GM12878 (cell line): Measurements from ENCODE around the gene PNLIP.

Experiments
- EZH2 ChIP-seq: IDR thresholded peaks from 2 replicates; pipeline ENCODE4 v1.6.1; 2012; ENCODE audit warnings: low read depth, mild to moderate bottlenecking, control low read depth, inconsistent platforms, low read length, borderline replicate concordance; ENCODE audit not compliant: control insufficient read depth
- NR2C1 ChIP-seq: fragments of 450-650 bp; IDR thresholded peaks from 2 replicates; pipeline ENCODE4 v1.6.1; 2017; ENCODE audit warnings: antibody characterized with exemption, mild to moderate bottlenecking, moderate library complexity
- POLR2A ChIP-seq: IDR thresholded peaks from 2 replicates; pipeline ENCODE4 v1.6.1; 2011; ENCODE audit warnings: low read depth, mild to moderate bottlenecking, low read length
- TF ChIP-seq, protein P1 (sequence below): fragments of 450-650 bp; formaldehyde crosslinking; IDR thresholded peaks from 2 replicates; pipeline ENCODE4 v1.5.0; 2022; ENCODE audit warnings: mild to moderate bottlenecking, missing genetic modification characterization

- TF ChIP-seq POLR2A (no peak), NR2C1 (no peak), EZH2 (no peak)
- TF ChIP-seq, protein P1, sequence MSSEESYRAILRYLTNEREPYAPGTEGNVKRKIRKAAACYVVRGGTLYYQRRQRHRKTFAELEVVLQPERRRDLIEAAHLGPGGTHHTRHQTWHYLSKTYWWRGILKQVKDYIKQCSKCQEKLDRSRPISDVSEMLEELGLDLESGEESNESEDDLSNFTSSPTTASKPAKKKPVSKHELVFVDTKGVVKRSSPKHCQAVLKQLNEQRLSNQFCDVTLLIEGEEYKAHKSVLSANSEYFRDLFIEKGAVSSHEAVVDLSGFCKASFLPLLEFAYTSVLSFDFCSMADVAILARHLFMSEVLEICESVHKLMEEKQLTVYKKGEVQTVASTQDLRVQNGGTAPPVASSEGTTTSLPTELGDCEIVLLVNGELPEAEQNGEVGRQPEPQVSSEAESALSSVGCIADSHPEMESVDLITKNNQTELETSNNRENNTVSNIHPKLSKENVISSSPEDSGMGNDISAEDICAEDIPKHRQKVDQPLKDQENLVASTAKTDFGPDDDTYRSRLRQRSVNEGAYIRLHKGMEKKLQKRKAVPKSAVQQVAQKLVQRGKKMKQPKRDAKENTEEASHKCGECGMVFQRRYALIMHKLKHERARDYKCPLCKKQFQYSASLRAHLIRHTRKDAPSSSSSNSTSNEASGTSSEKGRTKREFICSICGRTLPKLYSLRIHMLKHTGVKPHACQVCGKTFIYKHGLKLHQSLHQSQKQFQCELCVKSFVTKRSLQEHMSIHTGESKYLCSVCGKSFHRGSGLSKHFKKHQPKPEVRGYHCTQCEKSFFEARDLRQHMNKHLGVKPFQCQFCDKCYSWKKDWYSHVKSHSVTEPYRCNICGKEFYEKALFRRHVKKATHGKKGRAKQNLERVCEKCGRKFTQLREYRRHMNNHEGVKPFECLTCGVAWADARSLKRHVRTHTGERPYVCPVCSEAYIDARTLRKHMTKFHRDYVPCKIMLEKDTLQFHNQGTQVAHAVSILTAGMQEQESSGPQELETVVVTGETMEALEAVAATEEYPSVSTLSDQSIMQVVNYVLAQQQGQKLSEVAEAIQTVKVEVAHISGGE (CRISPR knock-in tag) = no peak
Measured at GRCh38 chr10:116597543-116597942, 51.8 kb downstream of the PNLIP start.
